Breast epithelium (tissue), 3 donors: ENCODE results near the gene GFRA1.

Experiments used
- CTCF ChIP-seq, 3 donors: fragments of 450-650 bp; IDR thresholded peaks; one replicate each; pipeline ENCODE4 v1.5.1; 2016 to 2017; ENCODE audit warnings: antibody characterized with exemption in 3 of 3, mild to moderate bottlenecking in 3 of 3, moderate library complexity in 3 of 3
- POLR2A ChIP-seq: fragments of 450-650 bp; IDR thresholded peaks from one replicate; pipeline ENCODE4 v1.6.1; 2016; ENCODE audit warnings: antibody characterized with exemption, mild to moderate bottlenecking, moderate library complexity
- POLR2AphosphoS5 ChIP-seq, 3 donors: sonication (generic); formaldehyde crosslinking; IDR thresholded peaks; one replicate each; pipeline ENCODE4 v1.6.1; 2017; ENCODE audit warnings: antibody characterized with exemption in 3 of 3

GRCh38 chr10:116147147-116147905, 125.7 kb downstream of the GFRA1 start:
- no peak for TF ChIP-seq CTCF (IDR thresholded peaks at IDR 0.05)
- TF ChIP-seq POLR2AphosphoS5 (IDR thresholded peaks at IDR 0.05) = no peak
- TF ChIP-seq POLR2A = no peak
